ENCODE data around the gene RBM15.
A peak's percentile ranks its signal among the peaks of the same experiment; 100 is the strongest.

The RBM15 gene

GRCh38 chr1:110345480-110345879 lies 6.3 kb downstream of the RBM15 start:
- DNase-seq (ENCODE audit: insufficient read length, low spot score) = no peak
- TF ChIP-seq POU2F2 (IDR thresholded peaks at IDR 0.05; ENCODE audit: low read depth, low read length) (no peak), POLR2A (IDR thresholded peaks at IDR 0.05; ENCODE audit: low read depth, low read length) (no peak), PAX5 (IDR thresholded peaks at IDR 0.05; ENCODE audit: insufficient read depth, low read length, severe bottlenecking) (no peak), SPI1 (IDR thresholded peaks at IDR 0.05; ENCODE audit: low read depth, low read length) (no peak), TAF1 (IDR thresholded peaks at IDR 0.05; ENCODE audit: low read depth, low read length) (no peak), POLR2AphosphoS5 (IDR thresholded peaks at IDR 0.05; ENCODE audit: low read depth, low read length) (no peak)
- FAIRE-seq = no peak

GRCh38 chr1:110346690-110347089 lies 7.5 kb downstream of the RBM15 start:
- FAIRE-seq = no peak

DNA sequence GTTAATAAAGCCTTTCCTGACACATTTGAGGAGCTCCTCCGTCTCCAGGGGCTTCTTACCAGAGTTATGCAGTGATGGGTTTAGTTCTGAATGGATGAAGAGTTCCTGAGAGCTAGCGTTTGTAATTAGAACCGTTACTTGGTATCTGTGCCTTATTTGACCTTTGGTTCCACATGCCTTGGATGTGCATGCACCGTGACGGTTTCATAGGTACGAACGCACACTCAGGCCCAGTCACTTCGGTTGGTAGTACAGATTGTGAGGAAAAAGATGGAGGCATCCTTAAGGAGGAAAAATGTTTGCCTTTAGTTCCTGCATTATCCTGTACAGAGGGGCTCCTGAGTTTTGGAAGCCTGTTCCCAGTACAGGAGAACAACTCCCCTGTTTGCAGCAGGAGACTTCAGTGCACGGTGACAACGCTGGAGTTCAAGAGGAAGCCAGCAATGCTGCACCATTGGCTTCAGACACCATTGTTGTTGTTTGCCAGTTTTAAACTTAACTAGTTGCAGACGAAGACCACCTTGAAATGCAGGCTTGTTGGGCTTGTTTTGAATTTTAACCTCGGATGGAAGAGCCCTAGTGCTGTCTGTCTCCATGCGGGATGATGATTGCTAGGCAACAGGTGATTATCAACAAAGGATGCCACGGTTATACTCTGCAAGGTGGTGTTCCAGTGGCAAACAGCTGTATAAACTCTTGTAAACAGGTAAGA lies 8.2 kb downstream of the RBM15 start:
- DNase-seq (ENCODE audit: insufficient read length, low spot score) (no peak), FAIRE-seq (peak; percentile 71)
- no peak for TF ChIP-seq SPI1 (IDR thresholded peaks at IDR 0.05; ENCODE audit: low read depth, low read length)
- no peak for TF ChIP-seq POU2F2 (IDR thresholded peaks at IDR 0.05; ENCODE audit: low read depth, low read length)
- no peak for TF ChIP-seq PAX5 (IDR thresholded peaks at IDR 0.05; ENCODE audit: insufficient read depth, low read length, severe bottlenecking)
- TF ChIP-seq POLR2AphosphoS5 (IDR thresholded peaks at IDR 0.05; ENCODE audit: low read depth, low read length) = no peak; the same call in 1 of the 2 replicates
- TF ChIP-seq TAF1 (IDR thresholded peaks at IDR 0.05; ENCODE audit: low read depth, low read length) = no peak

More at GRCh38 chr1:110346690-110347089, 7.5 kb downstream of the RBM15 start:
- DNase-seq (ENCODE audit: insufficient read length, low spot score) = no peak
- no peak for TF ChIP-seq POU2F2 (IDR thresholded peaks at IDR 0.05; ENCODE audit: low read depth, low read length)
- no peak for TF ChIP-seq POLR2A (IDR thresholded peaks at IDR 0.05; ENCODE audit: low read depth, low read length)
- no peak for TF ChIP-seq SPI1 (IDR thresholded peaks at IDR 0.05; ENCODE audit: low read depth, low read length)
- TF ChIP-seq POLR2AphosphoS5 (IDR thresholded peaks at IDR 0.05; ENCODE audit: low read depth, low read length) = no peak
- TF ChIP-seq PAX5 (IDR thresholded peaks at IDR 0.05; ENCODE audit: insufficient read depth, low read length, severe bottlenecking) = no peak
- TF ChIP-seq TAF1 (IDR thresholded peaks at IDR 0.05; ENCODE audit: low read depth, low read length) = no peak

DNA sequence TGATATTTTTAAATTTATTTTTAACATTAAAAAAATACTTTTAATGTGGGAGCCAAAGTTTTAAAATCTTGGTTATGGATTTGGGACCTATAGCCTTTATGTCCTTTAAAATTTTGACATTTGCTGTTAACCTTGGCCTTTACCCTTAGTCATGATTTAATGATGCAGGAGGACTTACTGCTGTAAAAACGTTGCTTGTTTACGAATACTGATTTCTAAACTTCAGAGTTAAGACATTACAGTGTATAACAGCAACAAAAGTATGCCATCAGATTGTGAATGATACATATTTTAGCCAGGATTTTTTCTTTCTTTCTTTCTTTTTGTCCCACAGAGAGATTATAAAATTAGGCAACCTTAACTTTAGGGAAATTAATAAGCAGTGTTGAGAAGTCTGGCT lies 8.9 kb downstream of the RBM15 start:
- no peak for DNase-seq (ENCODE audit: insufficient read length, low spot score)
- TF ChIP-seq POU2F2 (IDR thresholded peaks at IDR 0.05; ENCODE audit: low read depth, low read length) (no peak), PAX5 (IDR thresholded peaks at IDR 0.05; ENCODE audit: insufficient read depth, low read length, severe bottlenecking) (no peak), TAF1 (IDR thresholded peaks at IDR 0.05; ENCODE audit: low read depth, low read length) (no peak), POLR2AphosphoS5 (IDR thresholded peaks at IDR 0.05; ENCODE audit: low read depth, low read length) (no peak), POLR2A (IDR thresholded peaks at IDR 0.05; ENCODE audit: low read depth, low read length) (no peak)
- no peak for FAIRE-seq

GRCh38 chr1:110348771-110349170 lies 9.6 kb downstream of the RBM15 start:
- TF ChIP-seq TAF1 (IDR thresholded peaks at IDR 0.05; ENCODE audit: low read depth, low read length) (no peak), PAX5 (IDR thresholded peaks at IDR 0.05; ENCODE audit: insufficient read depth, low read length, severe bottlenecking) (no peak), POLR2A (IDR thresholded peaks at IDR 0.05; ENCODE audit: low read depth, low read length) (no peak), SPI1 (IDR thresholded peaks at IDR 0.05; ENCODE audit: low read depth, low read length) (no peak), POLR2AphosphoS5 (IDR thresholded peaks at IDR 0.05; ENCODE audit: low read depth, low read length) (no peak), POU2F2 (IDR thresholded peaks at IDR 0.05; ENCODE audit: low read depth, low read length) (no peak)
- DNase-seq (ENCODE audit: insufficient read length, low spot score) = no peak
- FAIRE-seq = no peak

GRCh38 chr1:110350360-110350759 lies 11.2 kb downstream of the RBM15 start:
- FAIRE-seq (no peak), DNase-seq (ENCODE audit: insufficient read length, low spot score) (no peak)
- TF ChIP-seq POU2F2 (IDR thresholded peaks at IDR 0.05; ENCODE audit: low read depth, low read length) (no peak), SPI1 (IDR thresholded peaks at IDR 0.05; ENCODE audit: low read depth, low read length) (no peak), PAX5 (IDR thresholded peaks at IDR 0.05; ENCODE audit: insufficient read depth, low read length, severe bottlenecking) (no peak)

DNA sequence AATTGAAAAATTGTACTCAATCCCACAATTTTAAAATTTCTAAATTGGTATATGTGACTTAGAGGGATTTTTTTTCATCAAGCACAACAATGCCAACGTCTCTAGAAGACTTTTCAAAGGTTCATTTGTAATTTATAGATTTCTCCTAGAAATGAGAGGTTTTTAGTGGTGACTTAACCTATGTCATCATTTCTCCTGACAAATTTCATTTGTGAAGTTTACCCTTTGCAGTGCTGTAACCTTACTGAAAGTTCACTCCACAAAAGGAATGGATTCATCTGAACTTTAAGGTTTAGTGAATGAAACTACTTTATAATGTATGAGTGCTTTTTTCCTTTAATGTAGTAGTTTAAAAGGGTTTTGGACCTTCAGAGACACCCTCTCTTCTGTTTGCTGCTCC lies 16.1 kb downstream of the RBM15 start:
- DNase-seq (ENCODE audit: insufficient read length, low spot score) (no peak), FAIRE-seq (no peak)
- TF ChIP-seq POU2F2 (IDR thresholded peaks at IDR 0.05; ENCODE audit: low read depth, low read length) = no peak
- TF ChIP-seq TAF1 (IDR thresholded peaks at IDR 0.05; ENCODE audit: low read depth, low read length) = no peak
- no peak for TF ChIP-seq POLR2A (IDR thresholded peaks at IDR 0.05; ENCODE audit: low read depth, low read length)
- no peak for TF ChIP-seq SPI1 (IDR thresholded peaks at IDR 0.05; ENCODE audit: low read depth, low read length)
- no peak for TF ChIP-seq POLR2AphosphoS5 (IDR thresholded peaks at IDR 0.05; ENCODE audit: low read depth, low read length)
- no peak for TF ChIP-seq PAX5 (IDR thresholded peaks at IDR 0.05; ENCODE audit: insufficient read depth, low read length, severe bottlenecking)

DNA sequence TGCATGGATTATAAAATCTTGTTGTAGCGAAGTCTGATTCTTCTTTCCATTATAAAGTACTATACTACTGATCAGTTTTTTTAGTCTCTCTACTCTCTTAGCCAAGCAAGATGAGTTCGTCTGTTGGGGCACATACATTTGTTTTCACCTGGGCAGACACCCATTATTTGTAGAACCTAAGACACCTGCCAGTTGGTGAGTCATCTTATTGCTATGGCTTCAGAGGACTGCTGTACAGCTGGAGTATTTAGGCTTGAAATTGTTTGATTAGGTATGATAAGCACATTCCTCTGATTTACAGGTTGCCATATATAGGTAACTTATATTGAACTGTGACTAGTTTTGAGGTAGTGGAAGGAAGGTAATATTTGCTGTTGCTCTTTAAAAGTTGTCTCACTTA lies 17.2 kb downstream of the RBM15 start:
- FAIRE-seq (peak; percentile 68), DNase-seq (ENCODE audit: insufficient read length, low spot score) (no peak)
- TF ChIP-seq POLR2A (IDR thresholded peaks at IDR 0.05; ENCODE audit: low read depth, low read length) (no peak), PAX5 (IDR thresholded peaks at IDR 0.05; ENCODE audit: insufficient read depth, low read length, severe bottlenecking) (no peak), SPI1 (IDR thresholded peaks at IDR 0.05; ENCODE audit: low read depth, low read length) (no peak), TAF1 (IDR thresholded peaks at IDR 0.05; ENCODE audit: low read depth, low read length) (no peak), POLR2AphosphoS5 (IDR thresholded peaks at IDR 0.05; ENCODE audit: low read depth, low read length) (no peak), POU2F2 (IDR thresholded peaks at IDR 0.05; ENCODE audit: low read depth, low read length) (no peak)

DNA sequence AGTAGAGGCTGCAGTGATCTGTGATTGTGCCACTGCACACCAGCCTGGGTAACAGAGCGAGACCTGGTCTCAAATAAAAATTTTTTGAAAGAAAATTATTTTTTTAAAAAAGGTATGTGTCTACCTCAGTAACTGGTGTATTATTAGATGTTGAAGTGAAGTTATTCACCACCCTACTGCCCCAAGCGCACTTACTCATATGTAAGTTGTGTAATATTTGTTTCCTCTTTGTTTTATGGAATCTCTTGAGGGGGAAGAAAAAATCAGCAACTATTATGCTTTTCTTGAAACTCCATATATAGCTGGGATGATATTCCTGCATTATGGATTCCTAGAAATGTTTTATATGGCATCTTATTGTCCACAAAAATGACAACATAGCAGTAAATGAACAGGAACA lies 21.3 kb downstream of the RBM15 start:
- FAIRE-seq (no peak), DNase-seq (ENCODE audit: insufficient read length, low spot score) (no peak)
- TF ChIP-seq SPI1 (IDR thresholded peaks at IDR 0.05; ENCODE audit: low read depth, low read length) (no peak), TAF1 (IDR thresholded peaks at IDR 0.05; ENCODE audit: low read depth, low read length) (no peak), PAX5 (IDR thresholded peaks at IDR 0.05; ENCODE audit: insufficient read depth, low read length, severe bottlenecking) (no peak), POLR2AphosphoS5 (IDR thresholded peaks at IDR 0.05; ENCODE audit: low read depth, low read length) (no peak), POU2F2 (IDR thresholded peaks at IDR 0.05; ENCODE audit: low read depth, low read length) (no peak), POLR2A (IDR thresholded peaks at IDR 0.05; ENCODE audit: low read depth, low read length) (no peak)

GRCh38 chr1:110361856-110362255 lies 22.7 kb downstream of the RBM15 start:
- no peak for DNase-seq (ENCODE audit: insufficient read length, low spot score)
- peak; percentile 58 for FAIRE-seq
- no peak for TF ChIP-seq POLR2A (IDR thresholded peaks at IDR 0.05; ENCODE audit: low read depth, low read length)
- TF ChIP-seq POLR2AphosphoS5 (IDR thresholded peaks at IDR 0.05; ENCODE audit: low read depth, low read length) = no peak
- no peak for TF ChIP-seq TAF1 (IDR thresholded peaks at IDR 0.05; ENCODE audit: low read depth, low read length)
- no peak for TF ChIP-seq PAX5 (IDR thresholded peaks at IDR 0.05; ENCODE audit: insufficient read depth, low read length, severe bottlenecking)
- no peak for TF ChIP-seq POU2F2 (IDR thresholded peaks at IDR 0.05; ENCODE audit: low read depth, low read length)
- TF ChIP-seq SPI1 (IDR thresholded peaks at IDR 0.05; ENCODE audit: low read depth, low read length) = no peak
